GM21515 (cell line): ENCODE measurements around the gene IL1RAPL2.
"Not testable (repeated sequence)": the region's sequence is repeated elsewhere in the genome, so short reads cannot be mapped to it uniquely, and the experiment has no call there.

Experiments used
- ATAC-seq: cut with Tn5 transposase; IDR thresholded peaks from one replicate; pipeline ENCODE4 v1.9.1; 2021; ENCODE audit not compliant: unreplicated experiment

Gene IL1RAPL2

DNA sequence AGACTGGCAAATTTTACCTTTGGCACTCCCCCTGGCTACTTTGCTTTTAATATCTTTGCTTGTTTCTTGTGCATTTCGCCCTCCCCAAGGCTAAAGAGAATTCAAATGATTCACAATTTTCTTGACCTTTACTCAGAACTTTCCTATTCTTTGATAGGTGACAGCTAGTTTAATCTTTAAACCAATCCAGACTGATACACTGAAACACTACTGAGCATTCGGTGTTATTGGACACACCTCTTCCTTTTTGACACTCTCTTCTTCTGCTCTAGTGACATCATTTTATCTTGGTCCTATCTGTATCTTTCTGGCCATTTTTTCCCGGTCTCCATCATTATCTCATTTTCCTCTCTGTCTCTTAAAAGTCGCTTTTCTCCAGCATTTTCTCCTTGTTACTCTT, 103.1 kb downstream of the IL1RAPL2 start:
- ATAC-seq: no peak

DNA sequence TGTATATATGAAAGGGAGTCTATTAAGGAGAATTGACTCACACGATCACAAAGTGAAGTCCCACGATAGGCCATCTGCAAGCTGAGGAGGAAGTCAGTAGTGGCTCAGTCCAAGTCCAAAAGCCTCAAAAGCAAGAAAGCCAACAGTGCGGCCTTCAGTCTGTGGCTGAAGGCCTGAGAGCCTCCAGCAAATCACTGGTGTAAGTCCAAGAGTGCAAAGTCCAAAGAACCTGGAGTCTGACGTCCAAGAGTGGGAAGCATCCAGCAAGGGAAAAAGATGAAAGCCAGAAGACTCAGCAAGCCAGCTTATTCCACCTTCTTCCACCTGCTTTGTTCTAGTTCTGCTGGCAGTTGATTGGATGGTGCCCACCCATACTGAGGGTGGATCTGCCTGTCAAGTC, 104.1 kb downstream of the IL1RAPL2 start:
- ATAC-seq: no peak

DNA sequence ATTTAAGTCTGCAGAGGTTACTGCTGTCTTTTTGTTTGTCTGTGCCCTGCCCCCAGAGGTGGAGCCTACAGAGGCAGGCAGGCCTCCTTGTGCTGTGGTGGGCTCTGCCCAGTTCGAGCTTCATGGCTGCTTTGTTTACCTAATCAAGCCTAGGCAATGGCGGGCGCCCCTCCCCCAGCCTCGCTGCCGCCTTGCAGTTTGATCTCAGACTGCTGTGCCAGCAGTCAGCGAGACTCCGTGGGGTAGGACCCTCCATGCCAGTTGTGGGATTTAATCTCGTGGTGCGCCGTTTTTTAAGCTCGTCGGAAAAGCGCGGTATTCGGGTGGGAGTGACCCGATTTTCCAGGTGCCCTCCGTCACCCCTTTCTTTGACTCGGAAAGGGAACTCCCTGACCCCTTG, 111.5 kb downstream of the IL1RAPL2 start:
- not testable (repeated sequence) for ATAC-seq

DNA sequence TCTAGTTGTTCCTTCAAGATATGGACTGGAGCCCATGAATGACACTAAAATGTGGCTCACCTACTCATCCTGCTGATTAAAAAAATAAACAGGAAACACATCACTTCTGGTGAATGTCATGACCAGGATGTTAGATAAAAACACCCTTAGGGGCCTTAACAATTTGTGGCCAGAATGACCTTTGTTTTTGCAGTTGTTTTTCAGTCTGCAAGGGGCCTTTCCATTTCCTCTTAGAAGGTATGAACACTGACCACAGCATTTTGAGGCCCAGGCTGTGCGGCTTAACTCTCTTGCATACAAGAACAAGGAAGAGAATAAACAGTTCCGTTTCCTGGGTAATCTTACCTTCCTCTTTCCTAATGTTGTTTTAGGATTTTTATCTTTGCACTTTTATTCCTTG, 113.2 kb downstream of the IL1RAPL2 start:
- ATAC-seq: no peak

DNA sequence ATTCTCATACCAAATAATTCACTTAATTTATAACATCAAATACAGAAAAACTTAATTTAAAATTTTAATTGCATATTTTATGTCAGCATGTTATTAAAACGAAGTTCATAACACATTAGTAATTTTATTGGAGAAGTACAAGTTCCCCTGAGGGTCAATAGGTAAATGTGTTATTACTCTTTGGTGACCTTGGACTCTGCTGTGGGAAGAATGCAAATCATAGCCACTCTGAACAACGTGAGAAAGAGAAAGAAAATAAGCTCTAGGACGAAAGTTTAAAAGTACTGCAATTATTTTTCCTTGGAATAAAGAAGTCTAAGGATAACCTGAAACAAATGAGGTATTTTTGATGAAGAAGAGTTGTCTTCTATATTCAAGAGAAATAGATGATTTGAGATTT, 115.2 kb downstream of the IL1RAPL2 start:
- ATAC-seq: no peak

DNA sequence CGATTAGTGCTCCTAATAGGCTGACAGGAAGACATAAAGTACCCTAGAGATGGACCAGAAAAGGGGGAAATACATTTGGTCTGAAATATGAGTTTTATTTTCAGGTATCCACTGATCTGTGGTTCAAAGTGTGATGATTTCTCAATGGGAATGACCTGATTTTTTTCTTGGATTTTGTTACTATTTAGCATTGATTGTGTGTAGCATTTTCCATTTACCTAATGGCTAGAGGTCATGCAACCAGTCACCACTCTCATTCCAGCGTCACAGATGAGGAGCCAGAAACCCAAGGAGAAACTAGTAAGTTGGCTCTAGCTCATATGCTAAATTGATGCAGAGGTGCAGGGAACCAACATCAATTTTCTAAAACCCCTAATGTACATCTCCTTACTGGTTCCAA, 118.1 kb downstream of the IL1RAPL2 start:
- ATAC-seq: no peak

DNA sequence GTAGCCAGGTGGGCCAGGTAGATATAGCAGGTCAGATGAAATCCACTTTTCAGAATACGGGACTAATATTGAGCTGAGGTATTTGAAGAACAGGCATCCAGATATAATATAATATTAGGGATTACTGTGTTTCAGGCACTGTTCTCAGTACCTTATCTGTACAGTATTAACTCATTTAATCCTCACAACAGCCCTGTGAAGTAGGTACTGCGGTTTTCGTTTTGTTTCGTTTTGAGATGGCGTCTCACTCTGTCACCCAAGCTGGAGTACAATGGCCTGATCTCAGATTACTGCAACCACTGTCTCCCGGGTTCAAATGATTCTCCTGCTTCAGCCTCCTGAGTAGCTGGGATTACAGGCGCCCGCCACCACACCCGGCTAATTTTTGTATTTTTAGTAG, 129.6 kb downstream of the IL1RAPL2 start:
- ATAC-seq: no peak

DNA sequence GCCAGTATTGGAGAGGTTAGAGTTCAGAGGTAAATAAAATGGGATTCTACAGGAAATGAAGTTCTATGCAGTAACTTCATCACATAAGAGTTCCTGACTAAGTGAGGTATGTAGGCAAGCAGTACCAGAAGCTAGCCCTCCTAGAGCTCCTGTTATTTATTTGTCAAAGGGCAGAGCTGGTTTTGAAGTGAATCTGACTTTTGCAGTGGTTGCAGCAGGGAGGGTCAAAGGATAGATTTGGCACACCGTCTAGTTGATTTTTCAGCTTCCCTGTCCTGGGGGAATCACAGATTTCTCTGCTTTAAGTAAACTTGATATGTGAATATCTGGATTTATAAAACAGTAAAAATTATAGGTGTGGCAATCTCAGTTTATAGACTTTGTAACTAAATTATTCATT, 130.7 kb downstream of the IL1RAPL2 start:
- no peak for ATAC-seq

DNA sequence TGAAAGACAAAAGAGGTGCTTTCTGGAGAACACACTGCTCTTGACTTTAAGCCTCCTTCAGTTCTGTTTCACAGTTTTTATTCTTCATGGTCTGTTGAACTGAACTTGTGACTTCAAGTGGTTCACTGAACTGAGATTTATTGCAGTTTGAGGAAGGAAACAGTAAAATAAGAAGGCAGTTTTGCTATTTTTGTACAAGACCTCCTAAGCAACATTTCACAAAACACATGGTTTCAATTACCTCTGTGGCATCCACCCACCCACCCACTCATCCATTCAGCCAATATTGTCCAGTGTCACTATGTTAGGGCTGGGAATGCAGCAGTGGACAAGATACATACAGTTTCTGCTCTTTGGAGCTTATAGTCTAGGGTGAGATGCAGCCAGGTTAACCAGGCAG, 131.3 kb downstream of the IL1RAPL2 start:
- no peak for ATAC-seq

DNA sequence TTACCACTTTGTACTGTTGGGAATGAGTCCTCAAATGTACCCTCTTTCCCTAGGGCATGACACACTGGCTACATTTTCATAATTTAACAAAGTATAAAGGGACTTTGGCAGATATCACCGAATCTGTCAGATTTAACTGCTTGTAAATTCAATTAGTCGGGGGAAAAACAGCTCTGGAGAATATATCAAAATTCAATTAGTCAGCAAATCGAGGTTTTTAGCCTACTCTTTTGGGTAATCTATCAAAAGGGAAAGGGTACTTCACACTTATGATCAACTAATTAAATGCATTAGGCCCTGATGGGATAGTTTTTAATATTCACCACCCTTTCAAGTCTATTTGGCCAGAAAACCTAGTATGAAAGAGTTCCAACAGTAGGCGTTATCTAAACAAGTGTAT, 141.0 kb downstream of the IL1RAPL2 start:
- ATAC-seq: no peak

DNA sequence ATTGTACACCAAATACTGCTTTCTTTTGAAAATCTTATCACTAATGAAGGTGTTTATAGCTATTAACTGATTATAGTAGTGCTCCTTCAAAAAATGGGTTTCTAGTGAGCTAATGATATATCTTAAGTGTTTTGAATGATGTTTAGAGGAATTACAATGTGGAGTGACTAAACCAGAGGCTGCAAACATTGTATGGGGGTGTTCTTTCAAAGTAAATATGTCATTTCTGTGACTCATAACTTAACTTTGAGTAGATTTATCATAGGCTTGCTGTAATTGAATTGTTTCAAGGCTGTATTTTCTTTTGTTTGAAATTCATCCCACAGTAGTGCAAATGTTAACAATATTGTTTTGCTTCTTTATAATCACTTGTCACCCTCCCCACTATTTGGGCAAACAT, 141.6 kb downstream of the IL1RAPL2 start:
- no peak for ATAC-seq

DNA sequence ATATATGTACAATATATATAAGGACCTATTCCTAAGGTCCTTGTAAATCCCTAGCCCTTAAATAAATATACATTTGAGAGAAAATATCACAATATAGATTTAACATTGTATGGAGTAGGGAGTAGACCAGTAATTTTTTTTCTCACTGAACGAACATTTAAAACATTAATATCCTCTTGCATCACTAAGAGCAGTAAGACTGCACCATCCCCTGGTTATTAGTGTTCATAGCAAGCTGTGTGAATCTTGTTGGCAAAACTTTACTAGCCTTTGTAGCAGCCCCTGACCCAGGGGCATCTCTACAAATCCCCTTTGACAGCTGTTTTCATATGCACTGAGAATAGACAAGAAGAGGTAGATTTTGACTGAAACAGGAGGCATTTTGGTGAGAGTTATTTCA, 146.5 kb downstream of the IL1RAPL2 start:
- no peak for ATAC-seq

DNA sequence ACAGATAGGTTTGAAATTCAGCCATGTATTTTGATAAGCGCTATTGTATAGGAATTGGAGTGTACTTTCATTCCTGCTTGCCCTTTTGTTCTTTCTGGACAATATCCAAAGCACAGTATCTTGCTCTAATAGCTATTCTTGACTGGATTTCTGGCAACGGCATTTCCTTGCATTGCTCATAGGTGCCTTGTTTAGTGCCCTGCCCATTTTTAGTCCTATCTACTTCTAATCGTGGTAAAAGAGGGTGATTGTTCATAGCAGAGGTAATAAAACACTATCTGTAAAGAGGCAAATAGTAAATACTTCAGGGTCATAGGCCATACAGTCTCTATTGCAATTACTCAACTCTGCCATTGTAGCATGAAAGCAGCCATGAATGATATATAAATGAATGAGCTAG, 155.9 kb downstream of the IL1RAPL2 start:
- ATAC-seq: no peak

DNA sequence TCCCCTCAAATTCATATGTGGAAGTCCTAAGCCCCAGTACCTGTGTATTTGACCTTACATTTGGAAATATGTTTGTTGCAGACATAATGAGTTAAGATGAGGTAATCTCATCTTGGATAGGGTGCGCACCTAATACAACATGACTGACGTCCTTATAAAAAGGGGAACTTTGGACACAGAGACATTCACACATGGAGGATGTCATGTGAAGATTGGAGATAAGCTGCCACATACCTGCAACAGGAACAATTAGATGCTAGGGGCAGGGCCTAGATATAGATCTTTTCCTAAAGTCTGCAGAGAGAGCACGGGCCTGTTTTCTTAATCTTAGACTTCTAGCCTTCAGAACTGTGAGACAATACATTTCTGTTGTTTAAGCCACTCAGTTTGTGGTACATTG, 162.5 kb downstream of the IL1RAPL2 start:
- ATAC-seq: no peak

DNA sequence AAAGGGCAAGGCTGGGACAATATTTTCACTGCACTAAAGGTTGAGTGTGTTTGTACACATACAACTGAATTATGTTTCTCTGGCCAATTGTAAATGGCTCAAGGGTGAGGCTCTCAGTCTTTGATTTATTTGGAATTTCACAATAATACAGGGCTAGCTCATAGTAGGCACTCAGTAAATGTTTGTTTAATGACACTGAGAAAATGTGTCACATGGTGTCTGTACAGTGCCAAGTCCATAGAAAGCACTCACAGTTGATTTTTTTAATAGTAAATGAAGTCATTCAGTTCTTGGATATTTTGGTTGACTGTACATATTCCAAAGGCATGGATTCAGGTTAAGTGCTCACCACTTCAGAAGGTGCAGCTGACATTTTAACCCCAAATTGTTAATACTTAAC, 176.4 kb downstream of the IL1RAPL2 start:
- no peak for ATAC-seq

DNA sequence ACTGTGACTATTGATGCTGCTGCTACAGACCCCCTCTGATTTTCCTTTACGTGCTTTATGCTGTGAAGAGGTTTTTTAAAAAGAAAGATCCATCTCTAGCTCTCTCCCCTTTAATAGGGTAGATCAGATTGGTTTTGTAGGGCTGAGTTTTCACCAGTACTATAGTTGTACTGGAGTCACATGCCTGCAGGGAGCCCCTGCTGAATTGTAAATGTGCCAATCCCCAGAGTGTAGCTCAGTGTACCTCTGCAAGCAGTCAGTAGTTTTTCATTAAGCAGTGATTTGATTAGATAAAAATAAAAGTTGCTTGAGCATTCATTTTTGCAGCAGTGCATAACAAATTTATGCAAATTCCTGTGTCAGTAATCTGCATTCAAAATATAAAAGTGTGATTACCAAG, 179.2 kb downstream of the IL1RAPL2 start:
- ATAC-seq: no peak

DNA sequence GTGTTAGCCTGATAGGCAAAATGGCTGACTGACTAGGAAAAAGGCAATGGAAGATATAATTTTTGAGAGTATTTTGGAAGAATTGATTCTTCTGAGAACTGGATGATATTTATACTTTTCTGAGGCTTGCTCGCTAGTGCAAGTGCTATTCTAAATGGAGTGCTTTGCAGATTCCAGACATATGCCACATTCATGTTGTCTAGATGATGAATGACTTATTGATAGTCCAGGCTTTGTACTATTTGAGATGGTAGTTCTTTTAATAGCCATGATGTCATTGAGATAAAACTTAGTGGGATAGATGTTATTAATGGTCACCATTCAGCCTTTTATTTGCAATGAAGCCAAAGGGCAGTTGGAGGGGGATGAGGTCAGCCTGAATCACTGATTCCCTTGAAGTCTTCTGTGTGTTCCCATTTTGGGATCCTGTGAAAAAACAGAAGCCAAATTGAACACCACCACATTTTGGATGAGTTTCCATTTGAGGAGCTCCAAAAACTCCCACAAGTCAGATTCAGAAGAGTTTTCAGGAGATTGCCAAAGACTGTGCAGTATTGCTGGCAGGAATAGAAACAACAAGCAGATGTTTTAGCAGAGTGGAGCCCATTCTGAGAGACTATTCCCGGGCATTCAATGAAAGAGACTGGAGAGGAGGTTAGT, 184.1 kb downstream of the IL1RAPL2 start:
- no peak for ATAC-seq

DNA sequence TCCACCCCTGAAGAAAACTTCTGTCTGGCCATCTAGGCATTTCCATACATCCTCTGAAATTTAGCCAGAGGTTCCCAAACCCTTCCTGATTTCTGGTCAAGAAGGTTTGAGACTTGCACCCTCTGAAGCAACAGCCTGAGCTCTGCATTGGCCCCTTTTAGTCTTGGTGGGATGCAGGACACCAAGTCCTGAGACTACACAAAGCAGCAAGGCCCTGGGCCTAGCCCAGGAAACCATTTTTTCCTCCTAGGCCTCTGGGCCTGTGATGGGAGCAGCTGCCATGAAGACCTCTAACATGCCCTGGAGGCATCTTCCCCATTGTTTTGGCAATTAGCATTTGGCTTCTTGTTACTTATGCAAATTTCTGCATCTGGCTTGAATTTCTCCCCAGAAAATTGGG, 196.6 kb downstream of the IL1RAPL2 start:
- ATAC-seq: no peak

DNA sequence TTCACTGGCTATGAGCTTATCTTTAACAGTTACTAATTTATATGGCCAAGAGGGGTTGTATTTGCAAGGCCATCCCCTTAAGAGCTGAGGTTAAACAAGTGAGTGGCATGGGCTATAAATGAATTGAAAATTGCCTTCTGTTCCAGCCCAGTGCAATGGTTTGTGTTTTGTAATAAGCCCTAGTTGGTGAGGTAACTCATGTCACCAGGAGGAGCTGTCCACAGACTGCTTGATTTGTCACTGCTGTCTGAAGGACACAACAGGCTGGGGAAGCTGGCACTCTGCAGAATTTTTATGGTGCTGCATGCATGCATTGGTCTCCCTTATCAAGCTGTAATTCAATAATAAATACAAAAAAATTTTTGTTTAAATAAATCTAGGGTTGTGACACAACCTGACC, 223.8 kb downstream of the IL1RAPL2 start:
- ATAC-seq: no peak

DNA sequence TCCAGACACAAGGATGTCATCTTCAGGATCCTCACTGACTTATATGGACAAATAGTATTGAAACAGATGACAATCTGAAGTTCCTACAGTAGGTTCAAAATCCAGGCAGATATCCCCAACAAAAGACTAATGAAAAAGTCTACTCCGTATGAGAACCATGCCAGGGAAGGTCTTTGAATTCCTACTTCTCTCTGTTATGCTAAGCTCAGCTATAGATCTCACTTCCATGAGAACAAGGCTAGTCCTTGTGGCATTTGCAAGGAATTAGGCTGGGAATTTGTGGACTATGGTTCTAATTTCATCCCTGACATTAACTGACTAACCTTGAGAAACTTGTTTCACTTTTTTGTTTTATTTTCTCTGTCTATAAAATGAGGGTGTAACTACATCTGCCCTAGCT, 229.8 kb downstream of the IL1RAPL2 start:
- ATAC-seq: no peak

DNA sequence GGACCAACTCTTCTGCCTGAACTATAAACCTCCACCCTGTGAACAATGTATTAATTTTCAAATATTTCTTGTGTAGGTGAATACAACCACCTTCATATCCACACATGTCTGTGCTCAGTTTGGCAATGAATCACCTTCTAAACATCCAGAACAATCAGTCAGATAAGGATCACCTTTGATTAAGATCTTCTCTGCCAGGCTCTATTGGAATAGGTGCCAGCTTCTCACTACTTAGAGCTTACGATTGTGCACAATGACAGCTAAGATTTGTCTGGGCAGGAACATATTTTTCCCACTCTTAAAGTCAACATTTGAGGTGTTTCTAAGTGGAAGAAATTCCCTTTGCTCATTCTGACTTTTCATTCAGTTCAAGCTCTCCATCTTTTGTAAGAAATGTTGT, 237.2 kb downstream of the IL1RAPL2 start:
- no peak for ATAC-seq

DNA sequence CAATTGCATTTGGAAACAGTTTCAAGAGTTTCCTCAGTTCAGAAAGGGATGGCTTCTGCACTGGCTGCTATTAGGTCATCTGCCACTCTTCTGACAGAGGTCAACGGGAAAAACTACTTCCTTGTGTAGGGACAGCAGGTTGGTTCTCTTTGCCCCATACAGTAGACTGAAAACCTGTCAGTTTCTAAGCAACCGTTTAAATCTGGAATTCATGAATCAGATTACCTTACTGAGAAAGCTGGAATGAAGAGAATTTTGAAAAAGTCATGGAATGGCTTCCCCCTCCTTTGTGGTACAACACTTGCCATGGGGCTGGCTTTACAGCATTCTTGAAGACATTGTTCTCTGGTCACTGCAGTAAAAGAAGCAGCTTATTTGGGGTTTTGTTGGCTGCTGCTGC, 240.3 kb downstream of the IL1RAPL2 start:
- ATAC-seq: no peak

DNA sequence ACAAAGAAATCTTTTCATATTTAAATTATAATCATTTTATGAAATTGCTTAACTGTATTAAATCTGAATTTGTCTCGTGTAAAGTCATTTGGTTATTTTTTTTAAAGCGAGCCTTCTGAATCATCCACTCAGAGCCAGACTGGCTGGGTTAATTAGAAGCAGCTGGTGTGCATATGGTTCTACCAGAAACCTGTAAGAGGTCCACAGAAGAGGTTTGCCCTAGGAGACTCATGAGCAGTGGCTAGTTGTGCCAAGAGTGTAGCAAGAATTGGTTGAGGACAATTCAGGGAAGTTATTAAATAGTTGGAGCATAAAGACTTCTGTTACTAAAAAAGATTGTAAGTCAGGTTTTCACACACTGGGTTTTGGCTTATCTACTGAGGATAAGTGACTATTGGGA, 267.4 kb downstream of the IL1RAPL2 start:
- ATAC-seq: no peak

DNA sequence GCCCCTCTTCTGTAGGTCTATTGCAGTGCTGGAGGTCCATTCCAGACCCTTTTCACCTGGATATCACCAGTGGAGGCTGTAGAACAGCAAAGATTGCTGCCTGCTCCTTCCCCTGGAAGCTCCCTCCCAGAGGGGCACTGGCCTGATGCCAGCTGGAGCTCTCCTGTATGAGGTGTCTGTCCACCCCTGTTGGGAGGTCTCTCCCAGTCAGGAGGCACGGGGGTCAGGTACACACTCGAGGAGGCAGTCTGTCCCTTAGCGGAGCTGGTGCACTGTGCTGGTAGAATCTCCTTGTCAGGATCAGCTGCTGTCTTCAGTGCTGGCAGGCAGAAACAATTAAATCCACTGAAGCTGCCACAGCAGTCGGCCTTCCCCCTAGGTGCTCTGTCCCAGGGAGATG, 276.6 kb downstream of the IL1RAPL2 start:
- ATAC-seq: no peak
